Upper lobe of left lung (tissue), 6 donors: Measurements from ENCODE around the gene MTHFD2L. TPM values are rescaled to one million over a fixed set of nuclear protein-coding genes. Genes with fewer than 3 reads are reported as not detected.

Source experiments
- ATAC-seq, 2 donors: fragments of 200-7000 bp; cut with Tn5 transposase; one replicate each; pipeline ENCODE4 v1.9.1; 2022; ENCODE audit warnings: mild to moderate bottlenecking in 2 of 2, moderate library complexity in 2 of 2; ENCODE audit not compliant: low FRiP score in 2 of 2
- DNase-seq, 2 donors: peaks; one replicate each; pipeline ENCODE4 v3.0.0-alpha.2; 2019 to 2020
- H3K27ac ChIP-seq, 4 donors: fragments of 200-600 bp; sonication (generic); one replicate each; pipeline ENCODE4 v1.5.1; 2016 to 2019
- H3K27me3 ChIP-seq, 4 donors: fragments of 200-600 bp; sonication (generic); one replicate each; pipeline ENCODE4 v1.5.1; 2017 to 2019
- H3K36me3 ChIP-seq, 4 donors: fragments of 200-600 bp; sonication (generic); one replicate each; pipeline ENCODE4 v1.5.1; 2016 to 2019
- H3K4me1 ChIP-seq, 4 donors: fragments of 200-600 bp; sonication (generic); one replicate each; pipeline ENCODE4 v1.5.1; 2018 to 2019
- H3K4me3 ChIP-seq, 4 donors: fragments of 200-600 bp; sonication (generic); one replicate each; pipeline ENCODE4 v1.5.1; 2017 to 2019; ENCODE audit warnings: mild to moderate bottlenecking in 2 of 4, moderate library complexity in 1 of 4
- H3K9me3 ChIP-seq, 4 donors: fragments of 200-600 bp; sonication (generic); one replicate each; pipeline ENCODE4 v1.5.1; 2018 to 2019
- CTCF ChIP-seq, 6 experiments: fragments of 450-650 bp in 4 of 6; fragments of 200-600 bp in 2 of 6; sonication (generic) in 2 of 6; IDR thresholded peaks; one replicate each; pipeline ENCODE4 v1.5.1; 2016 to 2019; ENCODE audit warnings: antibody characterized with exemption in 6 of 6
- EP300 ChIP-seq, 4 donors: sonication (generic); formaldehyde crosslinking; IDR thresholded peaks; one replicate each; pipeline ENCODE4 v1.5.1; 2017; ENCODE audit warnings: antibody characterized with exemption in 4 of 4, control low read depth in 2 of 4
- POLR2A ChIP-seq, 4 donors: fragments of 450-650 bp; IDR thresholded peaks; one replicate each; pipeline ENCODE4 v1.5.1; 2016 to 2017; ENCODE audit warnings: antibody characterized with exemption in 4 of 4, mild to moderate bottlenecking in 2 of 4
- POLR2AphosphoS5 ChIP-seq, 2 donors: sonication (generic); formaldehyde crosslinking; IDR thresholded peaks; one replicate each; pipeline ENCODE4 v1.5.1; 2017; ENCODE audit warnings: antibody characterized with exemption in 2 of 2
- WGBS, 2 donors: methylation state at CpG; one replicate each; pipeline ENCODE4 v1.1.5; 2017 to 2018; 5-methylcytosine and 5-hydroxymethylcytosine counted together
- total RNA-seq, 6 donors: library from RNA; depleted of rRNA in 4 of 6; stranded (reverse); fragments of >200 nt in 4 of 6; gene quantifications; one replicate each; pipeline versions ENCODE4 v1.1.0 to v1.2.1, GENCODE V29; 2016 to 2021
- donor health status: DM: no; HTN: no; CAD: no; lungs with moderate emphysema.
- donor health status: DM: no; HTN: yes; CAD: no; lungs with severe emphysema.

Gene MTHFD2L
- total RNA-seq, 6 donors from 2014 or later, result 4.9 to 23.6 (median 12.8) TPM

DNA sequence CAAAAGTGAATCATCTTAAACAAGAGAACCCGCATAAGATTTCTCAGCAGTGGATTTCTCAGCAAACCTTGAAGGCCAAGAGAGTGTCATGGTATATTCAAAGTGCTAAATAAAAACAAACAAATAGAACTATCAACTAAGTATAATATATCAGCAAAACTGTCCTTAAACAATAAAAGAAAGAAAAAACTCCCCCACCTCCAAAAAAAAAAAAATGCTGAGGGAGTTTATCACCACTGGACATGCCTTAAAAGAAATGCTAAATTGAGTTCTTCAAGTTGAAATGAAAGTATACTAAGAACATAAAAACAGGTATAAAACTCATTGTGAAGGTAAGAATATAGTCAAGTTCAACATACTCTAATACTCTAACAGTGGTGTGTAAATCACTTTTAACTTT, 96.5 kb downstream of the MTHFD2L start:
- H3K27ac ChIP-seq, result no peak overlapping the region
- WGBS, 2 donors, result 95 to 97% methylated on average over 1 of the region's 1 CpG
- H3K36me3 ChIP-seq, result no peaks in the 10 kb centered on the region
- H3K9me3 ChIP-seq, result peaks cover 0 to 9% (median 4%) of the 10 kb centered on the region in 4 donors
- no peak overlapping the region for H3K4me3 ChIP-seq
- TF ChIP-seq EP300 (IDR thresholded peaks at IDR 0.05) (no peak), POLR2A (IDR thresholded peaks at IDR 0.05) (no peak), POLR2AphosphoS5 (IDR thresholded peaks at IDR 0.05) (no peak), CTCF (IDR thresholded peaks at IDR 0.05) (no peak)
- no peaks in the 10 kb centered on the region for H3K27me3 ChIP-seq
- no peak for ATAC-seq
- DNase-seq, result no peak
- H3K4me1 ChIP-seq, result no peaks in the 10 kb centered on the region

DNA sequence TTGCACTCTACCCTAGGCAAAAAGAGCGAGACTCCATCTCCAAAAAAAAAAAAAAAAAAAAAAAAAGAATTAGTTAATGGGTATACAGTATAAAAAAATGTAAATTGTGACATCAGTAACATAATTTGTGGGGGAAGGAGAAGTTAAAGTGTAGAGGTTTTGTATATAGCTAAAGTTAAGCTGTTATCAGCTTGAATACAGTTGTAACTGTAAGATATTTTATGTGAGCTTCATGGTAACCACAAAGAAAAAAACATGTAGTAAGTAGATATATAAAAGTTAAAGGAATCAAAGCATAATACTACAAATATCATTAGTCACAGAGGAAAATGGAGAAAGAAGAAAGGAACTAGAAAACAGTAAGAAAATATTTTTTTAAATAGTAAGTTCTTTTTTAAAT, 97.2 kb downstream of the MTHFD2L start:
- TF ChIP-seq POLR2A (IDR thresholded peaks at IDR 0.05) (no peak), POLR2AphosphoS5 (IDR thresholded peaks at IDR 0.05) (no peak), CTCF (IDR thresholded peaks at IDR 0.05) (no peak), EP300 (IDR thresholded peaks at IDR 0.05) (no peak)
- peaks cover 0 to 9% (median 4%) of the 10 kb centered on the region in 4 donors for H3K9me3 ChIP-seq
- no peak for ATAC-seq
- H3K36me3 ChIP-seq, result no peaks in the 10 kb centered on the region
- no peaks in the 10 kb centered on the region for H3K27me3 ChIP-seq
- WGBS, 2 donors, result 90 to 93% methylated on average over 1 of the region's 1 CpG
- H3K4me1 ChIP-seq, result no peaks in the 10 kb centered on the region
- no peak for DNase-seq
- no peak overlapping the region for H3K27ac ChIP-seq
- H3K4me3 ChIP-seq, result no peak overlapping the region

GRCh38 chr4:74258963-74259362, 101.0 kb downstream of the MTHFD2L start:
- no peaks in the 10 kb centered on the region for H3K36me3 ChIP-seq
- no peak overlapping the region for H3K4me3 ChIP-seq
- no peaks in the 10 kb centered on the region for H3K4me1 ChIP-seq
- no peak overlapping the region for H3K27ac ChIP-seq
- no peak for DNase-seq
- TF ChIP-seq POLR2A (IDR thresholded peaks at IDR 0.05), result no peak
- TF ChIP-seq POLR2AphosphoS5 (IDR thresholded peaks at IDR 0.05), result no peak
- no peak for TF ChIP-seq CTCF (IDR thresholded peaks at IDR 0.05)
- TF ChIP-seq EP300 (IDR thresholded peaks at IDR 0.05), result no peak
- no peaks in the 10 kb centered on the region for H3K27me3 ChIP-seq
- WGBS, 2 donors, result 33 to 75% methylated on average over 1 of the region's 1 CpG
- no peaks in the 10 kb centered on the region for H3K9me3 ChIP-seq
- ATAC-seq, result no peak

DNA sequence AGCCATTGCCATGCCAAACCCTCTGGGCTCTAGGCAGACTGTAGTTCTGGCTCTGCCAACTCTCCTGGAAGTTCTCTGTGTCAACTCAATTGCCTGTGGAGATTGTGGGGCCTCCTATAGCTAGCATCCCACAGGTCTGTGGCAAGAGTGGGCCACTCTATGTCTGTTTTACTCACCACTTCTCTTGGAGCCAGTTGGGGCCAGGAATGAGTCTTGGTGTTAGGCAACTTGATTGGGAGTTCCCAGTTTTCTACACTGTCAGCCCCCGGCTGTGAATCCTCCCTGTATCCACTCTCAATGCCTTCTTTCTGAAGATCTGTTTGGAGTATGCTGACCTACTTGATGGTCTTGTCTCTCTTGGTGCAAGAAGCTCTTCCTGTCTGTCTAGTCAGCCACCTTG, 102.1 kb downstream of the MTHFD2L start:
- H3K4me1 ChIP-seq, result no peaks in the 10 kb centered on the region
- no peaks in the 10 kb centered on the region for H3K27me3 ChIP-seq
- ATAC-seq (no peak), DNase-seq (no peak)
- no peak overlapping the region for H3K4me3 ChIP-seq
- no peaks in the 10 kb centered on the region for H3K9me3 ChIP-seq
- TF ChIP-seq CTCF (IDR thresholded peaks at IDR 0.05), result no peak
- no peak for TF ChIP-seq EP300 (IDR thresholded peaks at IDR 0.05)
- TF ChIP-seq POLR2A (IDR thresholded peaks at IDR 0.05), result no peak
- TF ChIP-seq POLR2AphosphoS5 (IDR thresholded peaks at IDR 0.05), result no peak
- no peaks in the 10 kb centered on the region for H3K36me3 ChIP-seq
- 90 to 93% methylated on average over 1 of the region's 1 CpG for WGBS, 2 donors
- H3K27ac ChIP-seq, result no peak overlapping the region

GRCh38 chr4:74262522-74262921, 104.6 kb downstream of the MTHFD2L start:
- DNase-seq (no peak), ATAC-seq (no peak)
- Histone ChIP-seq H3K9me3 (no peaks in the 10 kb centered on the region), H3K36me3 (no peaks in the 10 kb centered on the region), H3K4me3 (no peak overlapping the region), H3K4me1 (no peaks in the 10 kb centered on the region), H3K27ac (no peak overlapping the region), H3K27me3 (no peaks in the 10 kb centered on the region)
- TF ChIP-seq POLR2A (IDR thresholded peaks at IDR 0.05) (no peak), CTCF (IDR thresholded peaks at IDR 0.05) (no peak), POLR2AphosphoS5 (IDR thresholded peaks at IDR 0.05) (no peak), EP300 (IDR thresholded peaks at IDR 0.05) (no peak)
